H1 (cell line): Measurements from ENCODE around the gene TSGA10. TPM values are rescaled to one million over a fixed set of nuclear protein-coding genes. Genes with fewer than 3 reads are reported as not detected.
A peak's percentile ranks its signal among the peaks of the same experiment; 100 is the strongest.

ENCODE experiments used
- CHD7 ChIP-seq: fragments of 300-600 bp; sonication (generic); IDR thresholded peaks from 2 replicates; pipeline ENCODE4 v1.7.1; 2012; ENCODE audit warnings: low read length, moderate library complexity, mild to moderate bottlenecking, inconsistent platforms; ENCODE audit not compliant: insufficient replicate concordance
- CTBP2 ChIP-seq: IDR thresholded peaks from 2 replicates; pipeline ENCODE4 v1.7.0; 2011; ENCODE audit warnings: borderline replicate concordance, mild to moderate bottlenecking, moderate library complexity, mixed read lengths, low read length; ENCODE audit not compliant: insufficient read depth, insufficient read length
- CTCF ChIP-seq, 3 experiments: IDR thresholded peaks; 1 replicate in 2 of 3; 2 replicates in 1 of 3; pipeline versions ENCODE4 v1.5.1 to v1.6.1; 2011; ENCODE audit warnings: low read length in 3 of 3, mild to moderate bottlenecking in 3 of 3, inconsistent platforms in 2 of 3, low read depth in 1 of 3, moderate library complexity in 1 of 3; ENCODE audit not compliant: insufficient read depth in 1 of 3; ENCODE audit errors: control extremely low read depth in 1 of 3
- RNF2 ChIP-seq: fragments of 200-900, 300-1000 bp; sonication (generic); IDR thresholded peaks from 2 replicates; pipeline ENCODE4 v1.7.1; 2016; ENCODE audit warnings: borderline replicate concordance, low read depth, mild to moderate bottlenecking, antibody characterized with exemption, low read length; ENCODE audit not compliant: poor library complexity, severe bottlenecking; ENCODE audit errors: missing control alignments
- RXRA ChIP-seq: IDR thresholded peaks from 2 replicates; pipeline ENCODE4 v1.6.1; 2011; ENCODE audit warnings: low read depth, mild to moderate bottlenecking, low read length, moderate library complexity; ENCODE audit not compliant: insufficient read depth
- polyA plus RNA-seq, 7 experiments: library from polyadenylated mRNA; depleted of rRNA in 3 of 7; stranded (reverse) in 5 of 7; unstranded in 2 of 7; fragments of >200 nt in 5 of 7; fragments of 200-250 nt in 2 of 7; gene quantifications; 1 replicate in 5 of 7; 2 replicates in 1 of 7; 4 replicates in 1 of 7; pipeline versions ENCODE4 v1.2.1 to v1.2.3, GENCODE V29; 2011 to 2013; ENCODE audit warnings: missing spikeins in 2 of 7, mixed read lengths in 2 of 7
- total RNA-seq: library from RNA; stranded (reverse); fragmentation: NEBNext Ultra II Directional; extraction: Animal tissue kit (Norgen Biotek cat#: 25700); gene quantifications from 2 replicates; pipeline ENCODE4 v1.2.1, GENCODE V29; 2021

TSGA10 gene
- total and polyA plus RNA-seq, 2 of the 8 experiments (the other 6 are each of a cell fraction or from before 2014, with no cell fraction given), result 2.2 to 7.4 TPM

GRCh38 chr2:99190548-99190947, 35.8 kb upstream of the TSGA10 start (continued):
- TF ChIP-seq CHD7 (no peak), RNF2 (no peak), CTBP2 (no peak), RXRA (no peak), CTCF (IDR thresholded peaks at IDR 0.05; ENCODE audit: control extremely low read depth in 1 of 3, insufficient read depth in 1 of 3, low read depth in 1 of 3, low read length in 3 of 3) (peak in 1 of 3 experiments; percentile 28; a peak in 1 of 4 replicates)
